ENCODE results near the gene UBASH3B.

- TF ChIP-seq CTCF (IDR thresholded peaks at IDR 0.05; ENCODE audit: low read depth, low read length), result no peak
- TF ChIP-seq EZH2phosphoT487 (IDR thresholded peaks at IDR 0.05; ENCODE audit: low read depth), result no peak
Observed at GRCh38 chr11:122617297-122617696, 38.2 kb upstream of the UBASH3B start.
